Tongue (tissue), 2 donors: ENCODE data around the gene ITGB2. TPM values are rescaled to one million over a fixed set of nuclear protein-coding genes. Genes with fewer than 3 reads are reported as not detected.

Source experiments
- DNase-seq: peaks from one replicate; pipeline ENCODE4 v3.0.0-alpha.2; 2015
- total RNA-seq: library from RNA; depleted of rRNA; stranded (reverse); fragments of >200 nt; gene quantifications from one replicate; pipeline ENCODE4 v1.2.3, GENCODE V29; 2014

ITGB2 gene
- total RNA-seq, result 17.3 TPM

DNA sequence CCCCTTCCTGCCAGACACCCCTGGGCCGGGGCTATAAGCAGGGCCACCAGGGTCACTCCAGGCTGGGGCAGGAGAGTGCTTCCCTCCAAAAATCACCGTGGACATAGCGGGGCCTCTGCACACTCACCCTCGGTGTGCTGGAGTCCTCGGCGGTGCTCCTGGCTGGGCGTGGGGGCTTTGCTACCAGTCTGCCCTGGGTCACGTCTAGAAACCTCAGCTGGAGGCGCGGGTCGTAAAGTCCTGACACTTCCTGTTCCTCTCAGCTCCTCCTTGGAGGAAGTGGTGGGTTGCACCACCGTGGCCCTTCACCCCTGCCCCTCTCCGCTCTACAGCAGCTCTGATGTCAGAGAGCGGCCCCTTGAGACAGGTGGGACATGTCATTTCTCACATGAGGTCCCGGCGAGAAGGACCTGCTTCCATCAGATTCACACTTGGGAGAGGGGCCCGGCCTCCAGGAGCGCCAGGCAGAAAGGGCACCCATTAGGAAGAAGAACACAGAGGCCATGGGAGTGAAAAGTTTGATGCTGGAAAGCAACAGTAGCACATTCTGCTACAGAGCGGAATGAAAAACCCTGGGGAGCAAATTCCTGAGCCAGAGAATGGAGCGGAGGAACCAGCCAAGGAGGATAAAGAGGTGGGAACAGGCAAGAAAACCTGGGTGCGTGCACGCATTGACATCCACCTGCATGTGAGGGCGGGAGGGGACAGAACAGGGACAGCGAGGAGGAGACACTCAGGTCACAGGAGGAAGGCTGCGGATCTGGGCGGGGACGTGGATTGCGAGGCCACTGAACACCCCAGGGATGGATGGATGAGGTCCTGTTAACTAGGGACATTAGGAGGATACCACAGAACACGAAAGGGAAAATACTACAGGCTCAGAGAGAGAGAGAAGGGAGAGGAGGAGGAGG lies at the start of gene ITGB2:
Gene ITGB2 (minus strand): TSS at position 206 of the 911 bp plus-strand sequence. CDS start 10,117 bp downstream, outside the sequence.
- no peak for DNase-seq

DNA sequence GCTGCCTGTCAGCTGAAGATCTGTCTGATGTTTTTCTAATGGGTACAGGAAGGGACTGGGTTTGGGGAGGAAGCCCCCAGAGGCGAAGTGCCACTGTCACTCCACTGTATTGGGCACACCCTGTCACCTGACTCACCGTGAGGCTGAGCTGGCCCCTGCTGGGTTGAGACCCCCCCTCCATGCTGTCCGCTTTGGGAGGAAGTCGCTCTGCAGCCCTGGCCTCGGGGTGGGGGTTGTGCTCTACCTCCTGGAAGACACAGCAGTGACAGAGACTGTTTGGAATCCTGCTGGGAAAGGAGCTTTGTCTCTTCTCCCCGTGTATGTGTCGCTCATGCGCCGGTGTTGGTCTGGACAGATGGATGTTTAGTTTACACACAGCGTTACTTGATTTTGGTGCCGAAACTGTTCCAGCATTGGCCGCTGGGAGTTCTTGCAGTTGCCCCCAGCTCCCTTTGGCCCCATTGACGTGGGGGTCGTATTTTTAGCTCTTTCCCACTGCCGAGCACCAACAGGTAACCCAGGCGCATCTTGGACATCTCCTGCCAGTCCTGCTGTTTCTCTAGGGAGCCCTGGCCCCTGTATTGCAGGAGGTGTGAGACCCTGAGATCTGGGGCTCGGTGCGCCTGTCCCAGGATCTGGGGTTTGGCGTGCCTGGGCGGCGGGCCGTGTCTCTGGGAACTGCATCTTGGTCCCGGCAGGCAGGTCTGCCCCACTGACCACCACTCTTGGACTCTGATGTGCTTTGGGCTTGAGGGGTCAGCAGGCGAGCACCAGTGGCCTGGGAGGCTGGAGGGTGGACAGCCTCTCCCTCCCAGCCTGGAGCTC lies 49.4 kb upstream of the ITGB2 start:
- no peak for DNase-seq

DNA sequence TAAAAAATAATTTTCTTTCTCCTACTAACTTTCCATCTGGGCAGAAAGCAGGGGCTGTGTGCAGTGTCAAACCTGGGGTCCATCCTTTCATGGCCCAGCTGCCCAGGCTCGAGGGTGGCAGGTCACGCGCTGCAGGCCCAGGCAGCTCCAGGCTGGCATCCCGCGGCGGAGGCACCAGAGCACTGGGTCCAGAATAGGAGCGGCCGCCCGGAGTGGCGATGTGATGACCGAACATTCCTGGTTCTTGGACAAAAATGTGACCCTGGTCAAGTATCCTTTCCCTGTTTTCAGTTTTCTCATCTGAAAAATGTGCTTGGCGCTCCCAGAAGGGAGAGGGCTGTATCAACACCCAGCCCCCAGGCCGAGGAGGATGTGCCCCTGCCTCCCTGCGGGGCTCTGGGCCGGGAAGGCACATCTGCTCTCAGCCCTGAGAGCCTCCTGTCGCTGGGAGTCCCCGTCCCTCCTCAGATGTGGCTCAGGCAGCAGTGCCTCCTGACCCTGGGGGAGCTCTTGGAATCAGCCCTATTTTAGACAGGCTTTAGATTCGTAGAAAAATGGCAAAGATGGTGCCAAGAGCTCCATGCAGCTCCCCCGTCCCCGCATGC lies 48.5 kb upstream of the ITGB2 start:
- DNase-seq, result no peak

DNA sequence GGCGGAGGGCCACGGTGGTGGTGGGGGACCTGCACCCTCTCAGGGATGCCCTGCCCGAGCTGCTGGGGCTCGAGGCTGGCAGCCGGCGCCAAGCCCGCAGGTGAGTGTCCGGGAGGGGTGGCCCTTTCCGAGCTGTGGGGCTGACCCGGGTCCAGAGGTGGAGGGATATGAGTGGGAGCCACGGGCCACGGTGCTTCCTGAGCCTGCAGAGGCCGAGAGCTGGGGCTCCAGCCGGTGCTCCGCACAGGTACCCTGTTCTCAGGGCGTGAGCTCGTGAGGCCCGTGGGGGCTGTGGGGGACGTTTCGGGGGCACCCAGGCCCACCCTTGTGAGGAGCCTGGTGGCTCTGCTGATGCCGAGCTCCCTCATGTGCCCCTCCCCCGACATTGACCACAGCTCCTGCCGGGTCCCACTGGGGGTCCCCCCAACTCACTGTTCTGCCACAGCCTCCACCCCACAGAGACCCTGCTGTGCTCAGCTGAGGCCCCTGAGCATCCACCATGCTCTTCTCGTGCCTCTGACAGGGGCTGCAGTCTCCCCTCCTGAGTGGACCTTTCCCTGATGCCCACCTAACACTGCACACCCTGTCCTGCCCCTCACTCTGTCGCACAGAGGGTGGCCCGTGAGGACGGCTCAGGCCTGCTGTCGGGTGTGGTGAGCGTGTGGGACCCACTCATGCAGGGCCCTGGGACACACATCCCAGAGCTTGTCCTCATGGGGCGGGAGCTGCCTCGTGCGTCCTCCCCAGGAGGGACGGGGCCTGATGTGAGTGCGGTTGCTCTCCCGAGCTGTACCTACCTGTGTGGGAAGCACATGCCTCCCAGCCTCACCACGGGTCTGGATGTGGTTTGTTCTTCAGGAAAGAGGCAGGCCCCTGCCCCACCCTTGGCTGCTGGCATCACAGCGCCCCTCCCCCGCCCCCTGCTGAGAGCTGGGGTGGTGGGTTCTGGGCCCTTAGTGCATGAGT lies 46.7 kb upstream of the ITGB2 start:
- no peak for DNase-seq

DNA sequence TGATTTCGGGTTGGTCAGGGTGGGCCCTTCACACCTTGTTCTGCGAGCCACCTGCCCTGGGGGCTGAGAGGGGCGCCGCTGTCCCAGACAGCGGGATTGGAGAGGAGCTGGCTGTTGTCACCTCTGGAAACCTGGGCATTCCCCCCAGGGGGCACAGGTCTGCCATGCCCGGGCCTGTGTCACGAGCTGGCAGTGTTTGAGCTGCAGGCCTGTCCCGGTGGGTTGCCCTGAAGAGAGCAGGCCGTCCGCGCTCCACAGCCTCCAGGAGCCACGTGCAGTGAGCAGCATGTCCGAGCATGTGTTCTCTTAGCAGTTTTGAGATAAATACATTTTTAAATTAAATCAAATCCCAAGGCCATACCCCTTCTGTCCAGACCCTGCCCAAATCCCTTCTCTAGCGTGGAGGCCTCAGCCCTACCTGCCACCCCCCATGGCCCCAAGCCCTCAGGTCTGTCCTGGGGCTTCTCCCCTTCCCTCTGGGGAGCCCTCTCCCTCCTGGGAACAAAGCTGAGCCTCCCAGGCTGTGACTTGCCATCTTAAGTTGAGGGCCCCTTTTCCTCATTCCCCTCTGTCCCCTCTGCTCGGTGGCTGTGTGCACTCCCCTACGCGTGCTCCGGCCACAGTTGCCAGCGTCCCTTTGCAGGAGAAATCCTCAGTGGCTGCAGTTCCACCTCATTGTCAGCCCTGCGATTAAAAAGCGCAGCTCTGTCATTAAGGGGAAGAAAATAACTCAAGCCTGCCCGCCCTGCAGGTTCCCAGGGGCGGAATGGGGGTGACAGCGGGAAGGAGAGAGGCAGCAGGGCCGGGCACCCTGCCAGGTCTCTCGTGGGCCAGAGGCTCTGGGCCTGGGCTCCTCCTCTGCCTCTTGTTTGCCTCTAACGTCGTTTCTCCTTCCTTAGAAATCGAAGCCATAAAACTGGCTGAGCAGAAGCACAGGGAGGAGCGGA lies 45.7 kb upstream of the ITGB2 start:
- peak; percentile 75 for DNase-seq

DNA sequence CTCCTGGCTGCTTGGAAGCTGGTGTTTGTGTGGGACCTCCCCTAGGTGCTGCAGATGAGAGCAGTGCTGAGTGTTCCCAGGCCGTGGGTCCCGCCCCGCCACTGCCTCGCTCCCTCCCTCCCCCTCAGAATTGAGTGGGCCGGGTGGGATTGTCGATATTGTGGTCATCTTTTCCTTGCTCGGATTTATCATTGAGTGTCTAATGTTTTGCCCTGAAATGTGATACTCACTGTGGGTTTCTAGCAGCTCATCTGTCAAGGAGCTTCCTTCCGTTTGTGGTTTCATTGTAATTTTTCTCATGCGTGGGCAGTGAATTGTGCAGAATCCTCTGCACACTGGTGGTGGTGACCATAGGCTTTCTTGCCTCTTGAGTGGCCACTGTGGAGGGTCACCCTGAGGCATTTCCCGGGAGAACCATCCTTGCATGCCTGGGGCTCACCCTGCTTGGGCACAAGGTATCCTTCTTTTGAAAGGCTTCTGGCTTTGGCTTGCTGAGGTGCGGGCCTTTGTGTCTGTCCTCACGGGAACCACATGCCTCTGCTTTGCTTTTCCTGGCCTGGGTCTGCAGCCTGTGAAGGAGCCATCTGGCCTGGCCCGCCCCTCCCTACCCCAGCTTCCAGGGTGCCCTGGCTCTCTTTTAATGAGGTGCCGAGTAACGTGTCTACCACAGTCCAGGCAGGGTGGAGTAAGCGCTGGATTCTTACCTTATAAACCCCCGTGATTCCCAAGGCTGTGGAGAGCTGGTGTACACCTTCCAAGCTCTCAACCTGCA lies 44.7 kb upstream of the ITGB2 start:
- DNase-seq, result no peak

DNA sequence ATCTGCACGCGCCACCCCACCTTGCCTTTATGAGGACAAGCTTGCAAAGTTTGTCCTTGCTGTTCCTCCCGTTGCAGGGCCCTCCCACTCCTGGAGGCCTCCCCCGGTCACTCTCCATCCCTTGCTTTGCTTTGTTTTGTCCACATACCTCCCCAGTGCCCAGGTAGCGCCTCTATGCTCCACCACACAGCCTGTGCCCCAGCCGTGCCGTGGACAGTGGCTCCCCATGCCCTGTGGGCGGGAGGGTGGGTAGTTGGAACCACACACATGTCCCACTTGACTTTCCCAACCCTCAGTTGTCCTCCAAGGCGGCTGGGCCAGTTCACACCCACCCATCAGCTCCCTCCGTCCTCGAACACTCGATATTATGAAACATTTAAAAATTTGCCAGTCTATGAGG lies 43.7 kb upstream of the ITGB2 start:
- no peak for DNase-seq

DNA sequence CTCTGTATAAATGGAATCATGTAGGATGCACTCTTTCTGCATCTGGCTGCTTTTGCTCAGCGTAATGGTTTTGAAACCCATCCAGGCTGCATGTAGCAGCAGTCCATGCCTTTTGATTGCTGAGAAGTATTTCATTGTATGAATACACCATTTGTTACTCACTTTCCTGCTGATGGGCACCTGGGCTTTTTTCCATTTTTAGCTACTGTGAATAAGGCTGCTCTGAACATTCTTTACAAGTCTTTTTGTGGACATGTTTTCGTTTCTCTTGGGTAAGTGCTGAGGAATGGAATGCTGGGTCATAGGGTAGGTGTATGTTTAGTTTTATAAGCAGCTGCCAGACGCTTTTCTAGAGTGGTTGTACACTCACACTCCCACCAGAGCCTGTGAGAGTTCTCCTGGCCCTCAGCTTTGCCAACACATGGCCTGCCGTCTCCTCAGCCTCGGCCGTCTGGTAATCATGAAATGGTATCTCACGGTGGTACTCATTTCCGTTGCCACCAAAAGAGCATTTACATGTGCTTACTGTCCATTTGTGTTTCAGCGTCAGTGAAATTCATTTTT lies 41.8 kb upstream of the ITGB2 start:
- peak; percentile 84 for DNase-seq

DNA sequence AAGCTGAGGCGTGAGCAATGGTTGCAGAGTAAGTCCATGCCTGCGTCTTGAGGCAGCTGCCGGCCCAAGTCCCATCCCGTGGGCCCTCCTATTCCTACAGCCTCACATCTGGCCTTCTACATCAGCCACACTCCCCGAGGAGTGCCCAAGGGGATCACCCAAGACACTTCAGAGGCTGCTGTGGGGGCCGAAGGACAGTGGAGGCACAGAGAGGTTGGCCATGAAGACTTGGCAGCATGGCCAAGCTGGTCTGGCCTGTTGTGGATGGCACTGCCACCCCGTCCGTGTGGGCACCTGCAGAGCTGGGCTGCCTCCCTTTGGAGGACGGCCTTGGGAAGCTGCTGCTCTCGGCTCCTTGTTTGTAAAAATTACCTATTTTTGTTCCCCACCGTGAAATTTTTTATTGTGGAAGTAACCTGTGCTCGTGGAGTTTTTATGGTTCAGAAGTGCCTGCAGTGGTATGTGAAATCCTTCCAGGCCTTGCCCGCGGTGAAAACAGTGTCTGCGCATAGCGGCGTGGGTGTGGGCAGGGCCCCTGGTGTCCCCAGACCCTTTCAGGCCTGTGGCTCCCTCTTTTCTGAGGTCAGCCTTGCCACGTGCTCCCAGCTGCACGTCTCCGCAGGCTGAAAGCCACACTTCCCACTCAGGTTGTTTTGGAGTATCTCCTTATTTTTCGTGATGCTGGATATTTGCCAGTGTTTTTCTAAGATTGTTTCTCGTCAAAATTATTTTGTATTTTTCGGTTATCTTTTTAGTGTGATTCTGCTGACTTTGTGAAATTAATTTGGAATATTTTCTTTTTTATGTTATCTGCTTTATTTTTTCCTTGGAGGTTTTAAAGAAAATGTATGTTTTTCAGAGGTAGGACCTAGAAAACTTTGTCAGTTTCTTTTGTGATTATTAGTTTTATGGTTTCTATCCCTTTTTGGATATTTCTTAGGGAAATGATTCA lies 39.7 kb upstream of the ITGB2 start:
- DNase-seq, result no peak

DNA sequence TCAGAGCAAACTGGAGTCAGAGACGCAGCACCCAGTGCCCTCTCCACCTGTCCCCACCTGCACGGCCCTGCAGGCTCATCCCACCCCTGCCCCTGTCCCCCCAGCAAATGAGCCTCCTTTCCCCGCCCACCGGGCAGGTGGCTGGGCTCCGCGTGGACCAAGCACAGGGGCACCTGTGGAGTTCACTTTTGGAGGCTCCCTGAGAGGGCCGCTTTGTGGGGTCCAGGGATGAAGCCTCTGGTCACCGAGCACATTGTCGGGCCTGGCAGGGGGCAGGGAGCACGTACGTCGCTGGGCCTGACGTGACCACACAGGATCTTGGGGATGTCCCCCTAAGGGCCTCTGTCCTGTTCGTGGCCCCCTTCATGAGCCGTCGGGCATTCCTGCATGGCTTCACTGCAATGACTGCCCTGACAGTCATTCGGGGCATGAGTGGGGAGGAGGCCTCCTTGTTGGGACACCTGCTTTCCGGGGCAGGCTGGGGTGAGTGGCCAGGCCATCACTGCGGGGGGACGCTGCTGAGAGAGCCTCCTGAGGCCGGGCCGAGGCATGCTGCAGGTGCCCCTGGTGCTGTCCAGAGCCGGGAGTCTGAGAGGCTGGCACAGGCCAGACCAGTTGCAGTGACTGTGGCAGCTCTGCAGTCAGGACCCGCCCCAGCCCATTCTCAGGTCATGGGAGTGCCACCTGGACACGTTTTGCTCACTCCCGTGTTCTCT lies 38.8 kb upstream of the ITGB2 start:
- no peak for DNase-seq

DNA sequence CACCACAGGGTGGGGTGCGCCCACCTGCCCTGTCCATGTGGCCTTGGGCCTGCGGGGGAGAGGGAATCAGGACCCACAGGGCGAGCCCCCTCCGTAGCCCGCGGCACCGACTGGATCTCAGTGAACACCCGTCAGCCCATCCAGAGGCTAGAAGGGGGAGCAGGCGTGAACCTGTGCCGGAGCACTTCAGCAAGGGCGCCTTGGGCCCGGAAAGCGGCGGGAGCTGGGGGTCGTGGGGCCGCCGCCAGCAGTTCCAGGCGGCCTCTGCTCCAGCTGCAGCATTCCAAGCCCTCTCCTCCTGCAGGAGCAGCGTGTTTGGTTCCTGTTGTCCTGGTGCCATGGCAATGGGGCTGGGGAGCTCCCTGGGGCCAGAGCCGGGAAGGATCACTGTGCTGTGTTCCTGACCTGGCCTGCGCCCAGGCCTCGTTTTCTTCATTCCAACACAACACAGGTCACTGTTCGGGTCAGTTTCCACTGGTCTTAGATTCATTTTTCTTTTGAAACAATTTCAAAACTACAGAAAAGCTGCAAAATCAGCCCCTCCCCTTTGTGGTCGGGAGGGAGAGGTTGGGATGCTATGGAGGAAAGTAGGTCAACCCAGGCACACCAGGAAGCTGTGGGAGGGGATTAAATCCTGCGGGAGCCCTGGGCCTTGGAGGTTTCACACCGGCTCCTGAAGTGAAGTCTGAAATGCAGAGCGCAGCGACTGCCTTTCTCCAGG lies 37.9 kb upstream of the ITGB2 start:
- DNase-seq, result peak; percentile 92

DNA sequence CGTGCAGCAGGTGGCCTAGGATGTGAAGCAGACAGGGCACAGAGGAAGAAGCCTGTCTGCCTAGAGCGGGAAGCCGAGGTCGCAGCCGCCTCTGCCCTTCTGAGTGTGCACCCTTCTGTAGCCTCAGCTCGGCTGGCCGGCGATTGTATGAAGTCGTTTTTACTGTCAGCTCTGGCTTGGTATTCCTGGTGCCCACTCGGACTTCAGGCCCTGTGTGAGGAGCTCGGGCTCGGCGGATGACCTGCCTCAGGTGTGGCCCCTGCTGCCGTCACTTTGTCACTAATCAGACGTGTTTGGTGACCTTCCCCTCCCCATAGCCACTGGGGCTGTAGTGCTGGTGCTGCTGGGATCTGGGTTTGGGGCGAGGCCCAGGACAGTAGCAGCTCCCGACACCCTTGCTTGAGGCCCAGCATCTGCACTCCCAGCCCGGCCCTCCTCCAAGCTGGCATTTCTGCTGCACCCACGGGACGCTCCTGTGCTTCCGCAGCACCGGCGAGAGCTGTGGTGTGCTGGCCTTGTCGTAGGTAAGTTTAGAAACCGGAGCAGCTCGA lies 37.3 kb upstream of the ITGB2 start:
- DNase-seq, result no peak

DNA sequence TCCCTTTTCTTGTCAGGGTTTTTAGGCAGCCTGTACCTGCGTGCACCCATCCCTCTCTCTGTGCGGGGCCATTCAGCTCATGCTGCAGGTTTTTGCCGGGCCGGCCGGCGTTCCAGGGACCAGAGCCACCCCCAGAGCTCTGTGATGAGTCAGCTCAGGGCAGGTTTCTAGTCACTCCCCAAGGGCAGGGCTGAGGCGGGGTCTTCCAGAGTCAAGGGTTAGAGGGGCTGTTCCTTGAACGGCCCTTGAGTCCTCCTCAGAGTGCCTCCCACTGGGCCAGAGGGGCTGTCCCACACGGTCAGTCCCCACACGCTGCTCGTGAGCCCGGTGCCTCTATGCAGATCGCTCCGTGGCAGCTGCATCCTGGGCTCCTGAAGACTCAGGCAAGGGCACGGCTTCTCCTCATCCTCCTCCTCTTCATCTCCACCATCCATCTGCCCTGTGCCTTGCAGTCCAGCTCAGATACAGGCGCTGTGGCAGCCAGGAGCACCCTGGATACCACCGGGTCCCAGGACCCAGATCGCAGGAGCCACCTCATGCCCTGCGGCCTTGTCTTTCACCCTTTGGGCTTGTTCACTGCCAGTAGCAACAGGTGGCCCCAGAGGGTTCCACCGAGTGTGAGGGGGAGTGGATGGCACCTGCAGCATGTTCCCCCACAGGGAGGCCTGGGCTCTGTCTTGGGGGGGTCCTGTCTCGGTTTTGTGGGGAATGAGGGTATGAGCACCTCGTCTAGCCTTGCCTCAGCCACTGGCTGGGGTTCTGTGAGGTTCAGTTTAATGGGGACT lies 36.5 kb upstream of the ITGB2 start:
- DNase-seq, result no peak

DNA sequence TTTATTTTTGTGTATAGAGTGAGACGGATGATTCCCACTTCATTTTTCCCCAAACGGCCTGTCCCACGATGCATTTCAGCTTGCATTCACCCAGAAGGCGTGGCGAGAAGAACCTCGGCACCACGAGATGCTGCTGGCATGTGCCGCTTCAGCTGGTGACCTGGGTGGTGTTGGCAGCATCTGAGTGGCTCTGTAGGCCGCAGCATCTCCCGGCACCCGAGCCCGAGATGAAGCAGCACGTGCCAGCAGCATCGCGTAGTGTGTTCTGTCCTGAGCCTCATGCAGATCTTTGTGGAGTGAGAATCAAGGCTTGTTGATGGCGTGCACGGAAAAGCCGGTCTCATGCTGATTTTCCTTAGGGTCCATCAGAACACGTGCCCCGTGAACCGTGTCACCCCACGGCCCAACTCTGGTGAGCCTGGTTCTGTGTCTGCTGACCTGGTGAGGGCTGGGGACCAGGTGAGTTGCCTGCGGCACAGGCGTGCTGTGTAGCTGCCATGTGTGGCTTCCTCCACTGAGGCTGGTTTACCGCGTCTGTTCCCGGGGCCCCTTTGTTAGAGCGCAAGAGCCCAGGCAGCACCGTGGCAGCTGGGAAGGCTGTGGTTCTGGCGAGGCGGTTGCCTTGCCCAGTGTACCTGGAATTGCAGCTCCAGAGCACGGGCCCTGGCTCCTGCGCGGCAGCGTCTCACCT lies 35.8 kb upstream of the ITGB2 start:
- no peak for DNase-seq

DNA sequence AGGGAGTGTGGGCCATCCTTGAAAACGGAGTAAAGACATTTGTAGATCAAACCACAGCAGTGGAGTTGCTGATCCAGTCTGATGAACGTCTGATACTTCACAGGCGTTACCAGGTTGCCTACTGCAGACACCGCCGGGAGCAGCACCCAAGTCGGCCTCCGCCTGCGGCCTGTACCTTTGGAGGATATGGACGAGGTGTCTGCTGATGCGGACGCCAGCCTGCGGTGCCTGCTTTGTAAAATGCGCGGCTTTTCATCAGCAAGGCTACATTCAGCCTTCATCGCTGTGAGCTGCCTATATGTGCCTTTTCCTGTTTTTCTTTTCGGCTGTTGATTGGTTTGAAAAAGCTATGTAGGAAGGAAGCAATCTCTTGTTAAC lies 35.1 kb upstream of the ITGB2 start:
- peak; percentile 35 for DNase-seq
